C4-2B (cell line): Measurements from ENCODE around the gene MGMT.

Experiments used
- H3K27ac ChIP-seq: fragments of 450-650 bp; 2 replicates; pipeline ENCODE4 v1.5.1; 2017
- CTCF ChIP-seq: fragments of 450-650 bp; conservative IDR thresholded peaks from 2 replicates; pipeline ENCODE4 v1.5.1; 2017; ENCODE audit warnings: mild to moderate bottlenecking
- ZFX ChIP-seq: fragments of 450-650 bp; IDR thresholded peaks from 2 replicates; pipeline ENCODE4 v1.6.1; 2017

Gene MGMT

GRCh38 chr10:129764011-129764900, 297.2 kb downstream of the MGMT start:
- TF ChIP-seq ZFX (no peak), CTCF (no peak)
- H3K27ac ChIP-seq = no peak overlapping the region

GRCh38 chr10:129764901-129765663, 298.0 kb downstream of the MGMT start:
- TF ChIP-seq ZFX (no peak), CTCF (no peak)

GRCh38 chr10:129765664-129766550, 298.9 kb downstream of the MGMT start:
- TF ChIP-seq CTCF (no peak), ZFX (no peak)
- no peak overlapping the region for H3K27ac ChIP-seq

More at GRCh38 chr10:129764901-129765663, 298.0 kb downstream of the MGMT start:
- no peak overlapping the region for H3K27ac ChIP-seq

GRCh38 chr10:129766611-129767550, 299.8 kb downstream of the MGMT start:
- TF ChIP-seq ZFX (no peak), CTCF (no peak)

GRCh38 chr10:129767751-129768150, 300.7 kb downstream of the MGMT start:
- H3K27ac ChIP-seq = no peak overlapping the region
- TF ChIP-seq ZFX (no peak), CTCF (no peak)

More at GRCh38 chr10:129766611-129767550, 299.8 kb downstream of the MGMT start:
- H3K27ac ChIP-seq = no peak overlapping the region
